IPS-NIHi7 (cell line): ENCODE measurements around the gene PGLYRP2.
"Not testable (repeated sequence)": the region's sequence is repeated elsewhere in the genome, so short reads cannot be mapped to it uniquely, and the experiment has no call there.

ENCODE experiments used
- DNase-seq: peaks from one replicate; pipeline ENCODE4 v3.0.0; 2012; ENCODE audit warnings: mixed read lengths; ENCODE audit errors: extremely low spot score

The PGLYRP2 gene, protein sequence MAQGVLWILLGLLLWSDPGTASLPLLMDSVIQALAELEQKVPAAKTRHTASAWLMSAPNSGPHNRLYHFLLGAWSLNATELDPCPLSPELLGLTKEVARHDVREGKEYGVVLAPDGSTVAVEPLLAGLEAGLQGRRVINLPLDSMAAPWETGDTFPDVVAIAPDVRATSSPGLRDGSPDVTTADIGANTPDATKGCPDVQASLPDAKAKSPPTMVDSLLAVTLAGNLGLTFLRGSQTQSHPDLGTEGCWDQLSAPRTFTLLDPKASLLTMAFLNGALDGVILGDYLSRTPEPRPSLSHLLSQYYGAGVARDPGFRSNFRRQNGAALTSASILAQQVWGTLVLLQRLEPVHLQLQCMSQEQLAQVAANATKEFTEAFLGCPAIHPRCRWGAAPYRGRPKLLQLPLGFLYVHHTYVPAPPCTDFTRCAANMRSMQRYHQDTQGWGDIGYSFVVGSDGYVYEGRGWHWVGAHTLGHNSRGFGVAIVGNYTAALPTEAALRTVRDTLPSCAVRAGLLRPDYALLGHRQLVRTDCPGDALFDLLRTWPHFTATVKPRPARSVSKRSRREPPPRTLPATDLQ

DNA sequence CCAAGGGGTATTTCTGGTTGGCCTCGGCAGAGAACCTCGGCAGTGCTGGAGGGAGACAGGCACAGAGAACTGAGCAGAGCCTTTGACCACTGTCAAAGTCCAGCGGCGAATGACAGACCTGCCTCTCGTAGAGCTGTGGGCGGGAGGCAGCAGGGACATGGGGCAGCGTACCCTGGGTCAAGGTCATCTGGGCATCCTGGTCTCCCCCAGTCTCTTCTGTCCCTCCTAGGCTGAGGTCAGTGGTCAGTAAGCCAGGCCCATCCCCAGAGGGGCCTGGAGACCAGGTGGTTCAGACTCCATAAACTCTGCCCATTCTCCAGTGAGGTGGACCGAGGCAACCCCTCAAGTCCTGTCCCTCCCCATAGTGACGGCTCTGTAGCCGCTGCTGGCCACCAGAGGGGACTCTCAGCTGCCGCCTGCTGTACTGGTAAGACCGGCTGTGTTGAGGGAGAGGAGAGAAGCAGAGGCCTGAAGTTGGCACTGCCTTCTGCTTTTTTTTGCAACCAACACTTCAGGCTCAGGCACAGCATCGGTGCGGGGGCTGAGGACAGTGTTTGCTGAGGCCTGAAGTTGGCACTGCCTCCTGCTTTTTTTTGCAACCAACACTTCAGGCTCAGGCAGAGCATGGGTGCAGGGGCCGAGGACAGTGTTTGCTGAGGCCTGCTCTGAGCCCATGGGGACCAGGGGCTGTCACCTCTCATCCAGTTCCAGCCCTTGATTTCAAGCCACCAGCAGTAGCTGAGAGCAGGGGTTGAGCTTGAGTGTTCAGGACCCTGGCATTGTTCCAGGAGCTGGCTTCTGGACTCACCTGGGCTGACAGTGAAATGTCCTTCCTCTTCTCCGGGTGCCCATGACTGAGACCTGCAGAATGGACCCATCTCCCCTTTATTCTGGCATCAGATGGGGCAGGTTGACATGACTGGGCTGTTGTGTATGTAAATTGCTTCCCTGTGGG is at the start of gene PGLYRP2:
PGLYRP2 (minus strand) TSS at position 111 of the 955 bp plus-strand sequence. CDS start 130 bp downstream, outside the sequence.
- DNase-seq: no peak

DNA sequence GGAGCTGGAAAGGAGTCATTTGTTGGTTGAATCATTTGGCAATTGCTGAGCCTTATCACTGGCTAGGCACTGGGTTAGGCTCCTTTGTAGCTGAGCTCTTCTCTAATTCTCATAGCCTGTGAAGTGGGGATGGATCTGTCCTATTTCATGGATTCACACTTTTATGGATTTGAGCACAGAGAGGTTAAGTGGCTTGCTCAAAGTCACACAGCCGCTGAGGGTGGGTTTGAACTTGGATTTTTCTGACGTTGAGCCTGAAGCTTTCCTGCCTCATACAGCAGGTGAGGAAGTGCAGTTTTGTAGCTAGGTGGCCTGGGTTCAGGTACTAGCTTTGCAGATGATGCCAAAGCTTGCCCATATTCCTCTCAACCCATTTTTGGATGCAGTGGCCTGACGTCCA is 48.4 kb upstream of the PGLYRP2 start:
- no peak for DNase-seq

DNA sequence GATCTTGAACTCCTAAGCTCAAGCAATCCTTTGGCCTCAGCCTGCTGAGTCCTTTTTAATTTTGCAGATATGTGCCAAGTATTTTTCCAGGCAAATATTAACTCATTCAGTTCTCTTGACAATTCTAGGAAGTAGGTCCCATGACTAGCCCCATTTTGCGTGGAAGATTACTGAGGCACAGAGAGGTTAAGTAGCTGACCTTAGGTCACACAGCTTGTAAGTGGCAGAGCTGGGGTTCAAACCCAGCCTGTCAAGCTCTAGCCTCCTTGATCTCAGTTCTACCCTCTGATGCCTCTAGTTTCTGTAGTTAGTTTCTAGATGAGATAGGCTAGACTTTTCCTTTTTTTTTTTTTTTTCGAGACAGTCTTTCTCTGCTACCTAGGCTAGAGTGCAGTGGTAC is 47.1 kb upstream of the PGLYRP2 start:
- DNase-seq: no peak

DNA sequence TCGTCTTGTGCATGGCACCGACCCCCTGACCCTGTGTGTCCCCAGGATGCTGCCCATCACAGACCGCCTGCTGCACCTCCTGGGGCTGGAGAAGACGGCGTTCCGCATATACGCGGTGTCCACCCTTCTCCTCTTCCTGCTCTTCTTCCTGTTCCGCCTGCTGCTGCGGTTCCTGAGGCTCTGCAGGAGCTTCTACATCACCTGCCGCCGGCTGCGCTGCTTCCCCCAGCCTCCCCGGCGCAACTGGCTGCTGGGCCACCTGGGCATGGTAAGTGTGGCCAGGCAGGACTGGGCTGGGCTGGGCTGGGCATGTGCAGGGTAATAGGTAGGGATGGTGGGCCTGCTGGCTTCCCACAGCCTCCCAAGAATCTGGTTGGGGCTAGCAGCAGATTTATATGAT is 46.0 kb upstream of the PGLYRP2 start:
- no peak for DNase-seq

DNA sequence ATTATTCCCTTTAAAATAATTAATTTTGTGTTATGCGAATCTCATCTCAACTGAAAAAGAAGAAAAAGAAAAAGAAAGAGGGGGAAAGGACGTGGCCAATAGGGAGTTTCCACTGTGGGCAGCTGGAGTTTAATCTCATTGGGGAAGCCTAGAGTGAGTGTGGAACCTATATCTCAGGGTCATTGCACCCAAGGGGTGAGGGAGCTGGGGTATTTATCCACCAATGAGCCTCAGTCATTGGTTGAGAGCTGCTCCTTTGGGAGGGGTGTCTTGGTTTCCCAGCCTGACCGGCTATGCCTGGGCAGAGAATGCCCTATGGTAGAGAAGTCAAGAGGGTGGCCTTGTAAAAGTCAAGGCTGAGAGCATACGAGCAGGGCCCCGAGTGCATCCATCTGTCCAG is 45.5 kb upstream of the PGLYRP2 start:
- no peak for DNase-seq

DNA sequence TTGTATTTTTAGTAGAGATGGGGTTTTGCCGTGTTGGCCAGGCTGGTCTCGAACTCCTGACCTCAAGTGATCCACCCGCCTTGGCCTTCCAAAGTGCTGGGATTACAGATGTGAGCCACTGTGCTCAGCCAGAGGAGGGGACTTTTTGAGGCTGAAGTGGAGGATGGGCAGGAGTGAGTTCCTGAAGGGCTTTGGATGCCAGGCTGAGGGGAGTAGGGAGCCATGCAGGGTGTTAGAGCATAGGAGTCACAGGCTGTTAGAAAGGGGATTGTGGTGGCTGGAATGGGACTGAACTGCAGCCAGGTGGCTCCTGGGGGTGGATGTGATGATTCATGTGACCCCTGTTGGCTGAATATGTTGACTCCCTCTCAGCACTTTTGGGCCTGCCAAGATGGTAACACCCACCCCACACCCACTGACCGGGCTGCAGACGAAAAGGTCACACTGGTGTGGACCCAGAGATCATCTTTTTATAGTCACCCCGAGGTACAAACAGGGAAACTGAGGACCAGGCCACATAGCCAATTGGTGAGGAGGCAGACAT is 40.2 kb upstream of the PGLYRP2 start:
- DNase-seq: no peak

DNA sequence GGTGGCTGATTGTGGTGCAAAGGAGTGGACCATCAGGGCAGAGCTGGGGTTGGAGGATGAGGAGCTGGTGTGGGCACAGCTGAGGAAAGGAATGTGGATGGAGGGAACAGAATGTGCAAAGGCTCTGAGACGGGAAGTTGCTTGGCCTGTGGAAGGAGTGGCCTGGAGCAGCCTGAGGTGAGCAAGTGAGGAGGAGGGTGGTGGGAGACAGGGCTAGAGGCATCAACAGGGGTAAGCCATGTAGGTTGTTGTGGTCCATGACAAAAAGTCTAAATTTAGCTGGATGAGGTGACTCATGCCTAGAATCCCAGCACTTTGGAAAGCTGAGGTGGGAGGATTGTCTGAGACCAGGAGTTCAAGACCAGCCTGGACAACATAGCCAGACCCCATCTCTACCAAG is 38.5 kb upstream of the PGLYRP2 start:
- DNase-seq: no peak

DNA sequence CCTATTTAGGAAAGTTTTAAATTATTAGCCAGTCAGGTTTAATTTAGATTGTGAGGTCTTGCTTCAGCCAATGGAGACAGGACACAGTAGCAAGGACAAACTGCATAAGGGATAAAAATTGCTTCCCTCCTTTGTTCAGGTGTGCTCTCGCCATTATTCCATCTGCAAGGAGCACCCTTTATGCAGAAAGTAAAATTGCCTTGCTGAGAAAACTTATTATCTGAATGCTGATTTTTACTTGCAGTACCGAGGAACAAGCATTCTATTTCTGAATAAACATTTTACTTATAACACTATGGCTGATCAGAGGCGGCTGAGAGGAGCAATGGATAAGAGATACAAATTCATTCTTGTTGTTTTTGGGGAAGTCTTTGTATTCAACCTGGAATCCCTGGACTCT is 37.1 kb upstream of the PGLYRP2 start:
- DNase-seq: no peak

DNA sequence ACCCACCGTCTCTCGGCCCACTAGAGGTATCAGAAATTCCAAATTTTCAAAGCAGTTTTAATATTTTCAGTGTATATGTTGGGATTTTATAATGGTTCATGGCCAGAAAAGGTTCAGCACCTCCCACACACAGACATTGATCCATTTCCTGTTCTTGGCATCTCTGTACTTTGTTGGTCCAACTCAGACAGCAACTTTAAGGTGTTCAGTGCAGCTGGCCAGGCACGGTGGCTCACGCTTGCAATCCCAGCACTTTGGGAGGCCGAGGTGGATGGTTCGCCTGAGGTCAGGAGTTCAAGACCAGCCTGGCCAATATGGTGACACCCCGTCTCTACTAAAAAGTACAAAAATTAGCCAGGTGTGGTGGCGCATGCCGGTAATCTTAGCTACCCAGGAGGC is 35.9 kb upstream of the PGLYRP2 start:
- DNase-seq: not testable (repeated sequence)

DNA sequence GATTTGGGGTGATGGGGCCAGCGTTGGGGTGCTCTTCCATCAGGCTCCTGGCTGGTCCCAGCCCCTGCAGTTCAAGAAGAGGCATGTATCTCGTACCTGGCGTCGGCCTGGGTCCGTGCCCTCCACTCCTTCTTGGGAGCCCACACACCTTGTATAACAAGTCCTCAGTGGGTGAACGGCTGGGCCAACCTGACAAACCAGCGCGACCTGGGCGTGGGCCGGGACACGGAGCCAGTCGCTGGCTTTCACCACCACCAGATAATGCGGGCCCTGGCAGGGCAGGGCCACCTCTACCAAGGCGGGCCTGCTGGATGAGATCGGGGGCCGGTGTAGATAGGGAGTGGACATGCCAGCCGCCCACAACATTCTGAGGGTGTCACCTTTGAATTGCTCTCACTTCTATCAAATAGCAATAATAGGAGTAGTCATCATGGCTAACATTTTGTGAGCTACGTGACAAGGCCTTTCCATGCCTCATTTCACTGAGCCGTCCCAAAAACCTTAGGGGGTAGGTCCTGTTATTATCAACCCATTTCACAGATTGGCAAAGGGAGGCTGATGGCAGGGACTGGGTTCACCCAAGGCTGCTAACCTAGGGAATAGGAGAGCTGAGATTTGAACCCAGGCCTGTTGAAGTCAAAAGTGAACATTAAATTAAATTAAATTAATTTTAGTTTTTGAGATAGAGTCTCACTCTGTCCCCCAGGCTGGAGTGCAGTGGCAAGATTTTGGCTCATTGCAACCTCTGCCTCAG is 32.5 kb upstream of the PGLYRP2 start:
- no peak for DNase-seq

DNA sequence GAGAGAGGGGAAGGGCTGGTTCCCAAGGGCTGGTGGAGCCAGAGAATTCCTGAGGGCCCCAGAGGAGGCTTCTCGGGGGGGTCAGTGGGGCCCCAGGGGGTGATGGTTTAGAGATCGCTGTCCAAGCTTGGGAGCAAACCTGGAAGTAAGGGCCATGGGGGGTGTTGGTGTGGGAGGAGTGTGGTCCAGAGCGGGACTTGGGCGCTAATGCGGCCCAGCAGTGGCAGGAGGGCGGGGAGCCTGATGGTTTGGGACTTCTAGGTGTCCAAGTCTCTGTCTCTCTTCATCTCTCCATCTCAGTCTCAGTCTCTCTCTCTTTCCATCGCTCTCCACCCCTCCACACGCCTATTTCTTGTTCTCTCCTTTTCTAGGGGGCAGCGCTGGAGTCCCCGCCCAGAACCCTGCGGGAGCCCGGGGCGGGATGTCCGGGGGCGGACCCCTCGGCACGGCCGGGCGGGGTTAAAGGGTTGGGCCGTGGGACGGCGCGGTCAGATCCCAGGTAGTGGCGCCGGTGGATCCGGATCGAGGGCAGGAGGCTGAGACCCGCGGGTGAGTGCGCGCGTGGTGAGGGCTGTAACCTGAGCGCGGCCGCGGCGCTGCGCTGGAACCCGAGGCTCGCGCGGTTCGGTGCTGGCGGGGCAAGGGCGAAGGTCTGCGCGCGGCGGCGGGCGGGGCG is 28.9 kb upstream of the PGLYRP2 start, which contains the start of gene CYP4F22:
CYP4F22 (plus strand) TSS at position 491 of the 676 bp plus-strand sequence. CDS start 16,812 bp downstream, outside the sequence.
- no peak for DNase-seq

DNA sequence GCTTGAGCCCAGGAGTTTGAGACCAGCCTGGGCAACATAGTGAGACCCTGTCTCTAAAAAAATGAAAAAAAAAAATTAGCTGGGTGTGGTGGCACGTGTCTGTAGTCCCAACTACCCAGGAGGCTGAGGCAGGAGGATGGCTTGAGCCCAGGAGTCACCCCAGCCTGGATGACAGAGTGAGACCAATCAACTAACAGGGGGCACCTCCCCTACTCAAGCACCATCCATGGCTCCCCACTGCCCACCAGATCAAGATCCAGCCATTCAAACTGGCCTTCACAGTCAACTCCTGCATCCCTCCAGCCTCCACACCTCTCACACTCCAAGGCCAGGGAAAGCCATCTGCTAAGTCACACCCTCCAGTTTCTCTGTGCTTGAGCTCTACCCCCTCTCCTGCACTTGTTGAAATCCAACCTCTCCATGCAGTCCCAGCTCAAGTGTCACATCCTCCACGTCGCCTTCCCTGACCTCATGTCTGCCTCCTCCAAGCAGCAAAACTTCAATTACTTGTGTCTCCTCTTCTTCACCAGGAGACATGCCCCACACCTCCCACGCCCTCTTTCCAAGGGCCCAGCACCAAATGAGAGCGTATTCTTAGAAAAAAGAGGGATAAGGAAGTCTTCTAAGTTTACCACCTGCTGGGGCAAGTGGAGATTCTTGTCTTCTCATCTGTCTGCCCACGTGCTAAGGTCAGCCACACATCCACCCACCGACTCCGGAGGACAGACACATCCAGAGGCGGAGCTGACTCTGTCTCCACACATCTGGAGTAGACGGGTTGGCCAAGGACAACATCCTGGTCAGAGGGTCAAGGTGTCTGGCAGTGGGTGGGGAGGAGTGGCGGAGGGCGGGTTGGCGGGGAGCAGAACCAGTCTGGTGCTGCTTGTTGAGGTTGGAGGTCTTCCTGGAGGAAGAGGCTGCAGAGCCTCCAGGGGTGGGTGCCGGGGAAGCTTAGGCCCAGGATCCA is 28.1 kb upstream of the PGLYRP2 start:
- no peak for DNase-seq

DNA sequence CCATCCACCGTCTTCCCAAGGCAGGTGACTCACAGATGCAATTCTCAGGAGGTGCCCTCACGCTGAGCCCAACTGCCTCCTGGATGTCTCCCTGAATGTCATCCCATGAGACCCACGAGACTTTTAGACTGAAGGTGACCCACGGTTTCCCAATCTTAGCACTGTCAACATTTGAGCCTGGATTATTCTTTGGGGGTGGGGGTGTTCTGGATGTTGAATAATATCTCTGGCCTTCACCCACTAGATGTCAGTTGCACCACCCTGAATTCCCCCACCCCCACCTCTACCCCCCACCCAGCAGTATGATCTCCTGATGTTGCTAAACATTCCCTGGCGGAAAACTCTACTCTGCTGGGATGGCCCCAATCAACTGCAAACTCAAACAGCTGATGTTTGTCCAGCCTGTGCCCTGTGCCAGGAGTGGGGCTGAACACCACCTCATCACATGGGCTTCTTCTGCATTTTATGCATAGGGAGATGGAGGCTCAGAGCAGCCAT is 26.8 kb upstream of the PGLYRP2 start:
- no peak for DNase-seq

DNA sequence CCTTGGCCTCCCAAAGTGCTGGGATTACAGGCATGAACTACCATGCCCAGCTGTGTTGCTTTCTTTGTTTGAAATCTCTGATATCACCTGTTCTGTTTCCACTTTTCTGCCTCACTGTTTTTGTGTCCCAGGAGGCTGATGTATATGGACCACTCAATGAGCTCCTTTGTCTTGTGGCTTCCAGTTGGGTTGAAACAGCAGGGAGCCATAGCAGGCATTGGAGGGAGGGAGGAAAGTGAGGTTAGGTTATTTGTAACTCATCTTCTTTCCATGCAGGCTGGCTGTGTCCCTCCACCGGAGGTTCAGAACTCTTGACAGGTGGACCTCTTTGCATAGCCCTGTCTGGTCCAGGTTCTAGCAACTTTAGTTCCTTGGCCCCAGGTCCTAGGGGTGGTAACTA is 23.0 kb upstream of the PGLYRP2 start:
- no peak for DNase-seq

DNA sequence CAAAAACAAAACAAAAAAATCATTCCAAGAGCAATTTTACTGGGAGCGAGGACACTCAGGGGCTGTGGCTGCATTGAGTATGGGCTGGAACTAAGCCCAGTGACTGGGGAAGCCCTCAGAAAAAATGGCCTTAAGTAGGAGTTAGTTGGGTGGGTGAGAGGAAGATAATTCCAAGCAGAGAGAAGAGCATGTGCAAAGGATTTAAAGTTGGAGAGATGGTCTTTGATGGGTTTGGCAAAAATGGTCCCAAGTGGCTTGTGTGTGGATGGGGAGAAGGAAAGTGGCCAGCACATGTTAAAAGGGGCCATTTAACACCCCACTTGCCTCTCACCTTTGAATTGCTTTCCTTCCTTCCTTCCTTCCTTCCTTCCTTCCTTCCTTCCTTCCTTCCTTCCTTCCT is 22.3 kb upstream of the PGLYRP2 start:
- no peak for DNase-seq

DNA sequence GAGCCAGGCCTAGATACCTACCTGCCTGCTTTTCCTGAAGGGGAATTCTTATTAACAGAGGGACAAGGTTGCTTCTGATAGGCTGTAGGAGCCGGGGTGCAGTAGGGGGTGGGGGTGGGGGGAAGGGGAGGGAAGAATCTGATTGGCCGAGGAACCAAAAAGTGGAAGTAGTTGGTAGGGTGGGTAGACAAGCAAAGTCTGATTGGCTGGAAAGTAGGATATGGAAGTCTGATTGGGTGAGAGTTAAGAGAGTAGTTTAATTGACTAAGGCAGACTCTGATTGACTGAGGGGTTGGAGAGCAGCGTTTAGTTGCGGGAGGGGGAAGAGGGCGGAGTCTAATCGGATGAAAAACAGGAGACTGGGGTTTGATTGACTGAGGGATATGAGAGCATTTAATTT is 19.6 kb upstream of the PGLYRP2 start:
- no peak for DNase-seq

DNA sequence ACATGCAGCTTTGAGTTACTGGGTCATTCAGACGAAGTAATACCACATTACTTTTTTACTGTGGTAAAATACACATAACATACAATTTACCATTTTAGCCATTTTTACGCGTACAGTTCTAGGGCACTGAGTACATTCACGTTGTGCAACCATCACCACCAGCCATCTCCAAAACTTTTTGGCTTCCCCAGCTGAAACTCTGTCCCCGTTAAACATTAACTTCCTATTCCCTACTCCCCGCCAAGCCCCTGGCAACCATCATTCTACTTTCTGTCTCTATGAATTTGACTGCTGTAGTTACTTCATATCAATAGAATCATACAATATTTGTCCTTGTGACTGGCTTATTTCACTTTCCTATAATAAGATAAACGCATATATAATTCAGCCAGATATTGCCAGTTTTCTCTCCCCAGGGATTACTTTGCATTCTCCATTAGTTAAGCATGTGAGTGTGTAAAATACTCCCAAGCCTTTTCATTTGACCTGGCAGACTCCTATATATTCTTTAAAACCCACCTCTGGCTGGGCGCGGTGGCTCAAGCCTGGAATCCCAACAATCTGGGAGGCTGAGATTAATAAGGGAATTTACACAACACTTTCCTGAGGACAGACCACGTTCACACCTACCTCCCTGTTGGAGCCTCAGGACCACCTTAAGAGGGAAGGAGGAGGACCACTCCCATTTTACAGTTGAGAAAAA is 19.0 kb upstream of the PGLYRP2 start:
- DNase-seq: no peak

DNA sequence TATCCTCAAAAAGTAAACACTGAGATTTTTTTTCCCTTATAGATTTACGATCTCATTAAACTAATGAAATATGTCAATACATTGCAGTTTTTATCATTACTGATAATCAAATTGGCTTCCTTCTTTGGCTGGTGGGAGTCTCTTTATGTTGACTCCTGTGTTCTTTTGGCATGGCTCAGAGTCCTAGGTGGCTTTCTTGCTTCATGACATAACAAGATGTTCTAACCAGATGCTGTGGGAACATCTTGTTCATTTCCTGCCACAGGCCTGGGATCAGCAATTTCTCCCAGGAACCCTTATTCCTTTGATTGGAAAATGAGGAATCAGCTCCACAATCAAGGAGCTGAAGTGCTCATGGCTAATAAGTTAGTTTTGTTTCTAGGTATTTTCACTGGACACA is 15.8 kb upstream of the PGLYRP2 start:
- no peak for DNase-seq
